Activated CD4-positive, CD25-positive, alpha-beta regulatory T cell (primary cell): ENCODE data around the gene ARAP3.

Experiments used
- DNase-seq, 4 experiments: peaks; one replicate each; lab custom pipeline; 2025; lab: John Stamatoyannopoulos, UW

Gene ARAP3

DNA sequence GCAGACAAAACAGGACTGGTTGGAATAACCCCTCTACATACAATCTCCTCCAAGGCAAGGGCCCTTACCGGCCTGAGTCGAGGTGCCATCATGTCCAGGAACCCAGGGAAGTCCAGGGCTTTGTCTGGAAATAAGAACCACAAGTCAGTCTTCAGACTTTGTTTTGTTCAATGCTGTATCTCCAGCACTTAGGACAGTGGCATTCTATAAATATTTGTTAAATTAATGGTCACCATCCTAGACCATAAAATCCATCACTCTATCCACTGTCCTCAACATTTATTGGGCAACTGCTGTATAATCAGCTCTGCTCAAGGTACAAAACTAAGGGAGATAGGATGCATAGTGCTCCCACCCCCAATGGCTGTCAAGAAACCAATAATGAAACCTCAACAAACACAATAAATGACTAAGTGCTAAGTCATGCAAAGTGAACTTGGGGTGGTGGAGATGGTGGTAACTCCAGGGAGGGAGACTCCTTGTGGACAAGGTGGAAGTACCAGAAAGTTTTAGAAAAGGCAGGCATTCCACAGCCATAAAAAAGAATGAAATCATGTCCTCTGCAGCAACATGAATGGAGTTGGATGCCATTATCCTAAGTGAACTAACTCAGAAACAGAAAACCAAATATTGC, 40.3 kb downstream of the ARAP3 start:
- DNase-seq = no peak

- no peak for DNase-seq
Observed at GRCh38 chr5:141640698-141641097, 41.3 kb downstream of the ARAP3 start.

DNA sequence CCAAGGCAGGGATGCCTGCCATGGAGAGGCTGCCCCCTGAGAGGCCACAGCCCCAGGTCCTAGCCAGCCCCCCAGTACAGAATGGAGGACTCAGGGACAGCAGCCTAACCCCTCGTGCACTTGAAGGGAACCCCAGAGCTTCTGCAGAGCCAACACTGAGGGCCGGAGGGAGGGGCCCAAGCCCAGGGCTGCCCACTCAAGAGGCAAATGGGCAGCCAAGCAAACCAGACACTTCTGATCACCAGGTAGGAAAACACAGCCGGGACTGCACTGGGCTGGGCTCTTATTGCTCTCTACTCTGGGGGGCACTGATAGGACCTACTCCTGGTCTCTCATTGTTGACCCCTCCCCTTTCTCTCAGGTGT, 42.0 kb downstream of the ARAP3 start:
- no peak for DNase-seq

GRCh38 chr5:141639357-141640050, 42.5 kb downstream of the ARAP3 start:
- DNase-seq = no peak

DNA sequence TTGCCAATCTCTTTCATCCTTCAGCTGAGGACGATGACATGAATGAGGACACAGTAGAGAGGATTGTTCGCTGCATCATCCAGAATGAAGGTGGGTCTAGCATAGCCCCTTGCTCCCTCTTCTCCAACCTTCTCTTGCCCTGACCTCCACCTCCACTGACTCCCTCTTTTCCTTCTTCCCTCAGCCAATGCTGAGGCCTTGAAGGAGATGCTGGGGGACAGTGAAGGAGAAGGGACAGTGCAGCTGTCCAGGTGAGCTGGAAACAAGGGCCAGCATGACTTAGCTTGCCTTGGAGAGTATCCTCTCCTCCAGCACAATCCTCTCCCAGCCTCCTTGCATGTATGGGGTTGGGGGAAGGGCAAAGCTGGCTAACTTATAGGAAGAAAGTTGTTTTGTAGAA, 43.3 kb downstream of the ARAP3 start:
- no peak for DNase-seq

DNA sequence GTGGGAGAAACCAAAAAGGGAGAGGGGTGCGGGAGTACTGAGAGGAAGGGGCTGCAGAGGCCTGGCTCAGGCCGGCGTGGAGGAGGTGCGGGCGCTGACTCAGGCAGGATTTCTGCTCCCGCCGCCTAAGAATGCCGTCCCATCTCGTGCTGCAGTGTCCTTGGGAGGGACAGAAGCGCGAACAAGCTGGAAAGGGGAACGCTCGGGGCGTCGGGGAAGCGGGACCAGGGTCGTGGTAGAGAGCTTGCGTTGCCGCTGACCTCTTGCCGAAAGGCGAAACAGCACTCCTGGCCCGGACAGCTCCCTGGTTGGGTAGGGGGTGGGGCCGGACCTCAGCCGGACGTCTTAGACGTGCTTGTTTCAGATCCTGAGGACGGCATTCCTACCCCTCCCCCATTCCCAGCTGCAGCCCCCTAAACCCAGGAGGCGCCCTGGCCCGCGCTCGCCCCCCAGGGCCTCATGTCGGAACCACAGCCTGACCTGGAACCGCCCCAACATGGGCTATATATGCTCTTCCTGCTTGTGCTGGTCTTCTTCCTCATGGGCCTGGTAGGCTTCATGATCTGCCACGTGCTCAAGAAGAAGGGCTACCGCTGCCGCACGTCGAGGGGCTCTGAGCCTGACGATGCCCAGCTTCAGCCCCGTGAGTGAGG, 44.1 kb downstream of the ARAP3 start:
- DNase-seq = peak; percentile 18 to 31 (median 23)

DNA sequence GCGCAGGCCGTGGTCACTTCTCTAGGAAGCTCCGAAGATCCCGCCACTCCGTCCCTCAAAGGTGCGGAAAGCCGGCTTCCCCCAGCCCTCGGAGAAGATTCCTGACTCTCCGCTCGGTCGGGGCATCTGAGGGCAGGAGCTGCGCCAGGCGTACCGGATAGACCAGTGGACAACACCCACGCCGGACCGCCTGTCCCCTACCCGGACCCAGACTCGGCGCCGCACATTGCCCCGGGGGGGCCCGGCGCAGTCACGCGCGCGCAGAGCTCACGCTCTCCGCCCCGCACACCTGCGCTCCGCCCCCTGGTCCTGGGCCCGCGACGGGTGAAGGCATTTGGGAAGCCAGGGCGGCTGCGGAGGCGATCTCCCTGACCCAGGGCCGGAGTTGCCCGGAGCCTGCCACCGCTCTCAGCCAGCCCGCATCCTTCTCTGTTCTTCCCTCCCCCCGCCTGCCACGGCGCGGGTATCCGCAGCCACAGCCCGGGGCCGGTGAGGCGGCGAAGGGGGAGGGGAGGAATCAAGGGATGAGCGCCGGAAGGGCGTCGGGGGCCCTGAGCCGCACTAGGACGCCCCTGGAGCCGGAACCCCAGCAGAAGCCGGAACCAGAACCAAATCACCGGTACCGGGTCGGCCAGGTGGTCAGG, 44.8 kb downstream of the ARAP3 start:
- peak; percentile 29 to 49 (median 45) for DNase-seq

- peak; percentile 85 to 90 (median 86) for DNase-seq
Observed at GRCh38 chr5:141636413-141637122, 45.5 kb downstream of the ARAP3 start, which contains the start of the genes HDAC3 and RELL2. Gene HDAC3 (minus strand): TSS chr5:141636849. CDS start chr5:141636790, 59 bp downstream. Gene RELL2 (plus strand): TSS chr5:141636997. CDS start chr5:141638226, 1,229 bp downstream.

DNA sequence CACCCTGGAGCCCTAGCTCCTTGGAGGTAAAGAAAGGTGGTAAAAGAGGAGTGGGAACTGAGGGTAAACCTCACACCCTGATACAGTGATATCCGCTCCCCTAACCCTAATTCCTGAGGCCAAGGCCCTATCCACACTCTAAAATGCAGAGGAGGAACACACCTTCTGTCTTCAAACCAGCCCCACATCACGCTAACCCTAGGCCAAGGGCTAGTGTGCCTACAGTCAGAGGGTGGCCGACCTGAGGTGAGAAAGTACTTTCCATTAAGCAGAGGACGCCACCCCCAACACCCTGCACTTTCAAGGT, 46.0 kb downstream of the ARAP3 start:
- no peak for DNase-seq

DNA sequence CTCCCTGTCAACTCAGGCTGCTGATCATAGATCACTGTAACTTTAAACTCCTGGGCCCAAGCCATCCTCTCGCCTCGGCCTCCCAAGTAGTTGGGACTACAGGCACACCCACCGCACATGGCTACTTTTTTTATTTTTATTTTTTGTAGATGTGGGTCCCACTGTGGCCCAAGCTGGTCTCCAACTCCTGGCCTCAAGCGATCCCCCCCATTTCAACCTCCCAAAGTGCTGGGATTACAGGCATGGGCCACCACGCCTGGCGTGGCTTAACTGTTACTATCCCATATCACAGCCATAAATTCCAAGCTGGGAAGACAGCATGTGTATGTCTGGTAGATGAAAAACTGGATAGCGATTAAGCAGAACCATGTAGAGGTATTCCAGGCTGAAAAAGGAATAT, 46.4 kb downstream of the ARAP3 start:
- no peak for DNase-seq

DNA sequence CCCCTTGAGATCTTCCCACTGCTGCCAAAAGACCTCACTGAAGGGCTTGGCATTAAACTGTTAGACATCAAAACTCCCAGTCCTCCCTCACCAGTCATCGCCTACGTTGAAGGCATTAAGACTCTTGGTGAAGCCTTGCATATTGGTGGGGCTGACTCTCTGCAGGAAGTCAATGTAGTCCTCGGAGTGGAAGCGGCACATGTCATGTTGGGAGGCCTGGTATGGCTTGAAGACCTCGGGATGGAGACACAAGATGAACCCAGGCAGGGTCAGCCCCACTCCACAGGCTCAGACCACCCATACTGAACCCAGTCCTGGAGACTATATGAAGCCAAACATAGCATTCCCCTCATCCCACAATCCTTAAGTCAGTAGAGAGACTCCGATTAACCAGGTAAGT, 47.3 kb downstream of the ARAP3 start:
- no peak for DNase-seq

GRCh38 chr5:141633871-141634561, 48.0 kb downstream of the ARAP3 start:
- no peak for DNase-seq

- DNase-seq = no peak
Observed at GRCh38 chr5:141632650-141633049, 49.4 kb downstream of the ARAP3 start.

DNA sequence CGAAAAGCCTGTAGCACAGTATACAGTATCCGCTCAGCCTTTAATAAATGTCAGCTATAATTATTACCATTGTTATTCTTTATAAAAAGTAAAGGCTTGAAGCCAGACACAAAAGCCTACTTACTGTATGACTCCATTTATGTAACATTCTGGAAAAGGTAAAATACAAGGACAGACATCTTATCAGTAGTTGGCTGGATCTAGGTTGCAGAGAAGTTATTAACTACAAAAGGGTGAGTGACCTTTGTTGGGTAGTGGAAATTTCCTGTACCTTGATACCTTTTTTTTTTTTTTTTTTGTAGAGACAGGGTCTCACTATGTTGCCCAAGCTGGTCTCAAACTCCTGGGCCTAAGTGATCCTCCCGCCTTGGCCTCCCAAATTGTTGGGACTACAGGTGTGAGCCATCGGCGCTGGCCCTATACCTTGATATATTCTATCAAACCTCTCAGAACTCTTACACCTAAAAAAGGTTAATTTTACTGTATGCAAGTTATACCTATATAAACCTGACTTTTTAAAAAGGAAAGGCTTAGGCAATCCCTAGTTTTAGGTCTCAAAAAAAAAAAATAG, 51.4 kb downstream of the ARAP3 start:
- no peak for DNase-seq

DNA sequence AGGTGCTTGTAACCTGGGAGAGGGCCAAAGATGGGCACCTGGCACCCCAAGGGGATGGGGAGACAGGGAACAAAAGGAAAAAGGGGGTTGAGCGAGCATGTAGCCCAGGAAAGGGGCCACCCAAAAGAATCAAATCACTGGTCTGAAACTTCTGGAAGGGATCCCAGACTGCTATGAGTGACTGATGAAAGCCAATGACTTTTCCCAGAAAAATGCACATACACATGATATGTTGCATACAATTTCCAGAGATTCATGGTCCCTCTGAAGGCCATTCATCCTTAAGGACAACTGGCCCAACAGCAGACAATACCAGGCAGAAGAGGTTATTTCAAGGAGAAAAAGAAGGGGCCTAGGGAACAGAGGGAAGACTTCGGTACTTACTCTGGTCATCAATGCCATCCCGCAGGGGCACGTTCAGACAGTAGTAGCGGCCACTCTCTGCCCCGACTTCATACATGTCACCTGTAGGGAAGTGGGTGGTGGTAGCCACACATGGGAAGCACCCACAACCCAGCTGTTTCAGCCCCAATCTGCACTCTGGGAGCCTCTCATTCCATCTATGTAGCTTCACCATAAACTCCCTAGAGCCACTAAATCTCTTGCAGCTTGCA, 53.7 kb downstream of the ARAP3 start:
- no peak for DNase-seq

- DNase-seq = no peak
Observed at GRCh38 chr5:141623611-141624010, 58.4 kb downstream of the ARAP3 start.

DNA sequence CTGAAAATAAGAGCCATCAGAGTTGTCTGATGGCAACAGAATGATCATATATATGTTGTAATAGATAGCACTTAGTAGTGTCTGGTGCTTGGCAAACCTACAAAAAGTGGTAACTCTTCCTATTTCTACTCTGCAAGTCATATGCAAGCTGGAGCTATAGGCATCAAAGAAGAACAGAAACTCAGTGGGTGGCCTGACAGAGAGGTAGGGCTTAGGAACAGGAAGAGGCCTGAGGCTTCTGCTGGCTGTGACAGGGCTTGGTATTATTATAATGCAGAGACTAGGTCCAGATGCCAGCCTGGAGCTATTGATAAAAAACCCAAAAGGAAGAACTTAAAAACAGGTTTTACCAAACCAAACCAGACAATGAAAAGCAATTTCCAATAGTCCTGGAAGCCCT, 58.8 kb downstream of the ARAP3 start:
- no peak for DNase-seq

GRCh38 chr5:141618804-141619554, 63.1 kb downstream of the ARAP3 start, which contains the start of gene DIAPH1:
Gene DIAPH1 (minus strand): TSS chr5:141619000. CDS start chr5:141618914, 86 bp downstream.
- peak; percentile 96 to 98 (median 98) for DNase-seq

- peak; percentile 12 to 38 (median 22) for DNase-seq
Observed at GRCh38 chr5:141618030-141618803, 63.8 kb downstream of the ARAP3 start.
